PC-9 (cell line): ENCODE data around the gene S100A9. TPM values are rescaled to one million over a fixed set of nuclear protein-coding genes. Genes with fewer than 3 reads are reported as not detected.

ENCODE experiments used
- BruUV-seq: library from RNA; stranded (reverse); fragments of 400-500 nt; replicated peaks from 2 replicates; lab custom pipeline; 2021; lab: Mats Ljungman, UMichigan
- CTCF ChIA-PET: fragments of 300-600 bp; sonication (Branson Sonifier 250); formaldehyde crosslinking; loops from one replicate; lab custom pipeline; 2022; ENCODE audit warnings: antibody characterized with exemption; lab: Charles Lee
- POLR2A ChIA-PET: fragments of 300-600 bp; sonication (Branson Sonifier 250); formaldehyde crosslinking; loops from one replicate; lab custom pipeline; 2022; ENCODE audit warnings: antibody characterized with exemption; ENCODE audit not compliant: unreplicated experiment; lab: Charles Lee
- DNase-seq, 2 experiments: peaks; one replicate each; pipeline versions ENCODE4 v3.0.0 to v3.0.0-alpha.2; 2015 to 2022; ENCODE audit warnings: mixed read lengths in 1 of 2
- H2AFZ ChIP-seq: fragments of 200-600 bp; sonication (generic); 2 replicates; pipeline ENCODE4 v1.8.1; 2017; ENCODE audit warnings: antibody characterized with exemption
- H3F3A ChIP-seq: fragments of 200-600 bp; sonication (generic); 2 replicates; pipeline ENCODE4 v1.8.1; 2017; ENCODE audit warnings: antibody characterized with exemption, mild to moderate bottlenecking, low read depth; ENCODE audit not compliant: insufficient read depth
- H3K27ac ChIP-seq: fragments of 200-600 bp; sonication (generic); 2 replicates; pipeline ENCODE4 v1.6.1; 2016; ENCODE audit warnings: mixed run types
- H3K27me3 ChIP-seq: fragments of 200-600 bp; sonication (generic); 2 replicates; pipeline ENCODE4 v1.6.1; 2016; ENCODE audit warnings: low read depth, mixed run types; ENCODE audit not compliant: insufficient read depth
- H3K36me3 ChIP-seq: fragments of 200-600 bp; sonication (generic); 2 replicates; pipeline ENCODE4 v1.6.1; 2016; ENCODE audit warnings: low read depth, mixed run types
- H3K4me1 ChIP-seq: fragments of 200-600 bp; sonication (generic); replicated peaks from 2 replicates; pipeline ENCODE4 v1.6.1; 2016; ENCODE audit warnings: mixed run types; ENCODE audit not compliant: insufficient read depth
- H3K4me2 ChIP-seq: fragments of 200-600 bp; sonication (generic); 2 replicates; pipeline ENCODE4 v1.6.1; 2017; ENCODE audit warnings: mixed run types
- H3K4me3 ChIP-seq: fragments of 200-600 bp; sonication (generic); 2 replicates; pipeline ENCODE4 v1.6.1; 2016; ENCODE audit warnings: mixed run types
- H3K79me2 ChIP-seq: fragments of 200-600 bp; sonication (generic); 2 replicates; pipeline ENCODE4 v1.6.1; 2017; ENCODE audit warnings: low read depth, mixed run types
- H3K9me2 ChIP-seq: fragments of 200-600 bp; sonication (generic); 2 replicates; pipeline ENCODE4 v1.8.1; 2017; ENCODE audit warnings: mild to moderate bottlenecking; ENCODE audit not compliant: insufficient read depth
- H3K9me3 ChIP-seq: fragments of 200-600 bp; sonication (generic); 2 replicates; pipeline ENCODE4 v1.8.1; 2016; ENCODE audit warnings: low read depth; ENCODE audit not compliant: insufficient read depth
- H4K20me1 ChIP-seq: fragments of 200-600 bp; sonication (generic); 2 replicates; pipeline ENCODE4 v1.8.1; 2017; ENCODE audit not compliant: insufficient read depth
- EZH2 ChIP-seq: fragments of 200-600 bp; sonication (generic); IDR thresholded peaks from 2 replicates; pipeline ENCODE4 v1.8.0; 2017; ENCODE audit warnings: antibody characterized with exemption, low read depth
- intact Hi-C: fragments of 100-400 bp; cut with micrococcal nuclease; formaldehyde crosslinking; loops from one replicate; pipeline ENCODE4 v1.10.0; 2022; ENCODE audit not compliant: unreplicated experiment
- total RNA-seq: library from RNA; stranded (reverse); gene quantifications from 2 replicates; pipeline ENCODE4 v1.2.3, GENCODE V29; 2021
- TF ChIP-seq, protein P1 (sequence below): fragments of 200-600 bp; sonication (generic); conservative IDR thresholded peaks from 2 replicates; pipeline ENCODE4 v1.6.1; 2017; ENCODE audit warnings: mixed run types, antibody characterized with exemption, mild to moderate bottlenecking, moderate library complexity

S100A9 gene
- total RNA-seq, 1 experiment from 2014 or later, result 4.3 TPM

GRCh38 chr1:153364766-153365666 lies 7.4 kb downstream of the S100A9 start:
- Histone ChIP-seq H3K4me1 (peaks cover 90% of the 10 kb centered on the region), H2AFZ (no peak overlapping the region), H3K27ac (peak overlapping the region; percentile 96), H3K36me3 (peaks cover 6% of the 10 kb centered on the region), H3K9me2 (no peaks in the 10 kb centered on the region), H3K4me3 (peak overlapping the region; percentile 26; the same call in 1 of the 2 replicates), H3K79me2 (peaks cover 3% of the 10 kb centered on the region; the same call in 1 of the 2 replicates), H3K27me3 (no peaks in the 10 kb centered on the region), H4K20me1 (no peaks in the 10 kb centered on the region), H3F3A (peaks cover 58% of the 10 kb centered on the region), H3K9me3 (no peaks in the 10 kb centered on the region), H3K4me2 (peak overlapping the region; percentile 71)
- BruUV-seq, result no TSS peak
- POLR2A ChIA-PET, result no interaction called here
- TF ChIP-seq, protein P1, sequence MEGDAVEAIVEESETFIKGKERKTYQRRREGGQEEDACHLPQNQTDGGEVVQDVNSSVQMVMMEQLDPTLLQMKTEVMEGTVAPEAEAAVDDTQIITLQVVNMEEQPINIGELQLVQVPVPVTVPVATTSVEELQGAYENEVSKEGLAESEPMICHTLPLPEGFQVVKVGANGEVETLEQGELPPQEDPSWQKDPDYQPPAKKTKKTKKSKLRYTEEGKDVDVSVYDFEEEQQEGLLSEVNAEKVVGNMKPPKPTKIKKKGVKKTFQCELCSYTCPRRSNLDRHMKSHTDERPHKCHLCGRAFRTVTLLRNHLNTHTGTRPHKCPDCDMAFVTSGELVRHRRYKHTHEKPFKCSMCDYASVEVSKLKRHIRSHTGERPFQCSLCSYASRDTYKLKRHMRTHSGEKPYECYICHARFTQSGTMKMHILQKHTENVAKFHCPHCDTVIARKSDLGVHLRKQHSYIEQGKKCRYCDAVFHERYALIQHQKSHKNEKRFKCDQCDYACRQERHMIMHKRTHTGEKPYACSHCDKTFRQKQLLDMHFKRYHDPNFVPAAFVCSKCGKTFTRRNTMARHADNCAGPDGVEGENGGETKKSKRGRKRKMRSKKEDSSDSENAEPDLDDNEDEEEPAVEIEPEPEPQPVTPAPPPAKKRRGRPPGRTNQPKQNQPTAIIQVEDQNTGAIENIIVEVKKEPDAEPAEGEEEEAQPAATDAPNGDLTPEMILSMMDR, result peak; percentile 62
- no peak for TF ChIP-seq EZH2
- intact Hi-C loops, result loop anchor here (1.0 kb wide), 2 partner anchors 8 to 10 kb away; partner anchors contain the start of genes S100A12 and S100A9
- peak; percentile 68 to 99 for DNase-seq
- CTCF ChIA-PET, result interaction anchor here (0.5 to 1.0 kb wide), 2 partner anchors 12 to 580 kb away, joined by 3 read pairs; no protein-coding TSS in a partner anchor

DNA sequence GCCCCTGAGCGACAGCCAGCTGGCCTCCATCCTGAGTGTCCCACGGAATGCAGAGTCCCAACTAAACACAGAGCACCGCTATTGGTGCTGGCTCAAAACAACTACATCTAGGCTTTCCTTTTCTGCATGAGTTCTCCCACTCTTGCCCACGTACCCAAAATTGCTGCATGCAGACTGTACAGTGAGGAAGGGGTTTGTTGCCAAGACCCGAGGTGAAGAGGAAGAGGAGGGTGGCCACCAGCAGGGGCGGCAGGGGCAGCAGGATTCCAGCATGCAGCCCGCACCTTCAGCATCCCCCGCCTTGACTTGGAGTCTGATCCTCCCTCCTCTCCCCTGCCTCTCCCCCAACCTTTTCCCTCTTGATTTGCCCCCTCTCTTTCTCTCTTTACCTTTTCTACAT lies 8.0 kb downstream of the S100A9 start:
- H3K27ac ChIP-seq, result peak overlapping the region; percentile 18; the same call in 1 of the 2 replicates
- no peak for DNase-seq
- no peaks in the 10 kb centered on the region for H4K20me1 ChIP-seq
- H2AFZ ChIP-seq, result no peak overlapping the region
- intact Hi-C loops, result loop anchor here (1.0 kb wide), 2 partner anchors 8 to 10 kb away; partner anchors contain the start of genes S100A12 and S100A9
- H3K36me3 ChIP-seq, result no peaks in the 10 kb centered on the region
- H3K4me1 ChIP-seq, result peaks cover 90% of the 10 kb centered on the region
- ChIA-PET CTCF (interaction anchor here (0.5 to 1.0 kb wide), 2 partner anchors 12 to 579 kb away, joined by 3 read pairs; no protein-coding TSS in a partner anchor), POLR2A (interaction anchor here (0.5 kb wide), 1 partner anchor 127 kb away, joined by 3 read pairs; no protein-coding TSS in a partner anchor)
- no peaks in the 10 kb centered on the region for H3K27me3 ChIP-seq
- no peaks in the 10 kb centered on the region for H3K9me3 ChIP-seq
- no peaks in the 10 kb centered on the region for H3K9me2 ChIP-seq
- H3K4me3 ChIP-seq, result peak overlapping the region; percentile 26; the same call in 1 of the 2 replicates
- no peak for TF ChIP-seq EZH2
- TF ChIP-seq, protein P1, result no peak
- BruUV-seq, result no TSS peak
- peak overlapping the region; percentile 71 for H3K4me2 ChIP-seq
- H3K79me2 ChIP-seq, result no peaks in the 10 kb centered on the region
- H3F3A ChIP-seq, result peaks cover 53% of the 10 kb centered on the region

GRCh38 chr1:153366261-153366660 lies 8.6 kb downstream of the S100A9 start:
- CTCF ChIA-PET, result no interaction called here
- no TSS peak for BruUV-seq
- no peak overlapping the region for H3K27ac ChIP-seq
- no peaks in the 10 kb centered on the region for H3K36me3 ChIP-seq
- no peak for DNase-seq
- H3K9me3 ChIP-seq, result no peaks in the 10 kb centered on the region
- peak overlapping the region; percentile 71 for H3K4me2 ChIP-seq
- H3F3A ChIP-seq, result peaks cover 53% of the 10 kb centered on the region
- intact Hi-C loops, result no loop called here
- no peak overlapping the region for H3K4me3 ChIP-seq
- H3K79me2 ChIP-seq, result no peaks in the 10 kb centered on the region
- no peaks in the 10 kb centered on the region for H4K20me1 ChIP-seq
- H2AFZ ChIP-seq, result no peak overlapping the region
- POLR2A ChIA-PET, result interaction anchor here (0.5 kb wide), 1 partner anchor 127 kb away, joined by 3 read pairs; no protein-coding TSS in a partner anchor
- peaks cover 90% of the 10 kb centered on the region for H3K4me1 ChIP-seq
- no peaks in the 10 kb centered on the region for H3K27me3 ChIP-seq
- no peaks in the 10 kb centered on the region for H3K9me2 ChIP-seq
- TF ChIP-seq, protein P1, result no peak
- TF ChIP-seq EZH2, result no peak
